CD4-positive, alpha-beta T cell treated with Interleukin-1 beta for 1 hour (primary cell): ENCODE measurements around the gene CTDSP1.

Experiments used
- DNase-seq, 2 donors: peaks; one replicate each; pipeline ENCODE4 v3.0.0-alpha.2; 2020 to 2022

CTDSP1 gene

GRCh38 chr2:218427741-218428140, 28.1 kb downstream of the CTDSP1 start:
- no peak for DNase-seq

DNA sequence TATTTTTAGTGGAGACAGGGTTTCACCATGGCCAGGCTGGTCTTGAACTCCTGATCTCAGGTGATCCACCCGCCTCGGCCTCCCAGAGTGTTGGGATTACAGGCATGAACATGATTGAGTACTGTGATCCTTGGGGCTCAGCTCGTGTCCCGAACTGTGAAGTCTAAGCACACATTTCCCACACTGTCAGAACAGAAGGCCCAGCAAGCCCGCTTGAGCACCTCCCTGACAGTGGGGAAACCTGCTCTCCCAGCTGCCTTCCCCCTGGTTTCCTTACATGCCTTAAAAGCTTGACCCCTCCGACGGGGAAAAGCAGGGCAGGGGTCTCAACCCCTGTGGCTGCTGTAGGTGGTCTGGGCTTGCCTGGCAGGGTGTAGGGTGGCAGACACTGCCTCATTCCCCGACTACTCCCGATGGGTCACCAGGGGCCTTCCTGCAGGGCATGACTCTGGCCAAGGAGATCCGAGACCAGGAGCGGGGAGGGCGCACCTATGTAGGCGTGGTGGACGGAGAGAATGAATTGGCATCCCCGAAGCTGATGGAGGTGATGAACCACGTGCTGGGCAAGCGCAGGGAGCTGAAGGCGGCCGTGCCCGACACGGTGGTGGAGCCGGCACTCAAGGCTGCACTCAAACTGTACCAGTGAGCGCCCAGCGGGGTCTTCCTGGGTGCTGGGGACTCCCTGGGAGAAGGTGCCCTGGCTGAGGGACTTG, 29.3 kb downstream of the CTDSP1 start:
- no peak for DNase-seq

GRCh38 chr2:218429911-218430692, 30.4 kb downstream of the CTDSP1 start:
- DNase-seq = no peak

DNA sequence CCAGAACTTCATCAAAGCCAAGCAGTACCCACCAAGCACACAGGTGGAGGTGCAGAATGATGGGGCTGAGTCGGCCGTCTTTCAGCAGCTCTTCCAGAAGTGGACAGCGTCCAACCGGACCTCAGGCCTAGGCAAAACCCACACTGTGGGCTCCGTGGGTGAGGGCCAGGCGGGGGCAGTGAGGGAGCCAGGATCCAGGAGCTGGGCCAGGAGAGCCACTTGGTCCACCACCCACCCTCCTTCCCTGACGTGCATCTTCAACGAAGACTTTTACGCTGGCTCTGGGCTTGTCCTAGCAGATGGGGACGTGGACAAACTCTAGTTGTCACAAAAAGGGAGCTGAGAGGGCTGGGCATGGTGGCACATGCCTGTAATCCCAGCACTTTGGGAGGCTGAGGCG, 31.1 kb downstream of the CTDSP1 start:
- no peak for DNase-seq

DNA sequence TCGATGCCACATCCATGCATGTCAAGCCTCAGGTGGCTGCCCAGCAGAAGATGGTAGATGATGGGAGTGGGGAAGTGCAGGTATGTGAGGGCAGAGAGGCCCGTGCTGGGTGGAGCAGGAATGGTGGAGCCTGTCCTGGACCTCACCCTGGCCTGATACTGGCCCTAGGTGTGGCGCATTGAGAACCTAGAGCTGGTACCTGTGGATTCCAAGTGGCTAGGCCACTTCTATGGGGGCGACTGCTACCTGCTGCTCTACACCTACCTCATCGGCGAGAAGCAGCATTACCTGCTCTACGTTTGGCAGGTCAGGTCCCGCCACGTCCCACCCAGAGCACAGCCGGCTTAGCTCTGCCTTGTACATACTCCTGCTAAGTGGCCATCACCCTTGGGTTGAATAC, 32.2 kb downstream of the CTDSP1 start:
- DNase-seq = no peak

GRCh38 chr2:218432676-218433365, 33.2 kb downstream of the CTDSP1 start:
- no peak for DNase-seq

DNA sequence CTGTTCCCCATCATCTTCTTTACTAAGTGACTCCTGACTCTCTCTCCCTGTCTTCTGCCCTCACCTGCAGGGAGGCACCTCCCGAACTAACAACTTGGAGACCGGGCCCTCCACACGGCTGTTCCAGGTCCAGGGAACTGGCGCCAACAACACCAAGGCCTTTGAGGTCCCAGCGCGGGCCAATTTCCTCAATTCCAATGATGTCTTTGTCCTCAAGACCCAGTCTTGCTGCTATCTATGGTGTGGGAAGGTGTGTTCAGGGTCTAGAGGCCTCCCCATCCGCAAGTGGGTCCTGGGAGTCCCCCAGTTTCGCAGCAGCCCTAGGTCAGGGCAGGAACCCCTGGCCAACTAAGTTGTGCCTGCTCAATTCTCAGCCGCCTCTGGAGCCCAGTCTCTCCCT, 34.8 kb downstream of the CTDSP1 start:
- DNase-seq = no peak

DNA sequence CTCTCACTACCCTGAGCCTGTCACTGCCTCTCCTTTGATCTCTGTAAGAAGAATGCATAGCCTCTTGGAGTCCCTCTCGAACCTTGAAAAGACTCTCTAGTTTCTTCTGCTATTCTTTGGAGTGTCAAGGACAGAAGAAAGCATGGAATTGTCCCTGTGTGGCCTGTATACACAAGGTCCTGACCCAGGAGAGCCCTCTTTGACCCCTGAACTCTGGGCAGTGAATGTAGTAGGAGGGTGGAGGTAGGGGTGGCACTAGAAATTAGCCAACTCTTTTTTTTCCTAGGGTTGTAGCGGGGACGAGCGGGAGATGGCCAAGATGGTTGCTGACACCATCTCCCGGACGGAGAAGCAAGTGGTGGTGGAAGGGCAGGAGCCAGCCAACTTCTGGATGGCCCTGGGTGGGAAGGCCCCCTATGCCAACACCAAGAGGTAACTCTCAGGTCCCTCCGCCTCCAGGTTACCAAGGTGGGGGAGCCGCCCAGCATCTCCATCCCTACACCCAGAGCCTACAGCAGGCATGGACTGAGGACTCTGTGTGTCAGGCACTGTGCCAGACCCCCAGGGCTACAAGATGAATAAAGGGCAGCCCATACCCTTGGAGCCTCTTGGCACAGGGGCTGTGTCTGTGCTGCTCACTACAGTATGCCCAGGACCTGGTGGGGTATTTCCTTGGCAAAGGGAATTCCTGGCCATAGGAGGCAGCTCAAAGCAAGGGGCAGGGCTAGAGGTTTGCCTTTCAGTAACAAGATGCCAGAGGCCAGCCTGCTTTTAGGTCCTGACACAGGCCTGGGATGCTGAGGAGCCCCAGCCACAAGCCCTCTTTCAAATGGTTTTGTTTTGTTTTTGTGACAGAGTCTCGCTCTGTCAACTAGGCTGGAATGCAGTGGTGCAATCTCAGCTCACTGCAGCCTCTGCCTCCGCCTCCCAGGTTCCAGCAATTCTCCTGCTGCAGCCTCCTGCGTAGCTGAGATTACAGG, 35.6 kb downstream of the CTDSP1 start:
- DNase-seq = no peak

DNA sequence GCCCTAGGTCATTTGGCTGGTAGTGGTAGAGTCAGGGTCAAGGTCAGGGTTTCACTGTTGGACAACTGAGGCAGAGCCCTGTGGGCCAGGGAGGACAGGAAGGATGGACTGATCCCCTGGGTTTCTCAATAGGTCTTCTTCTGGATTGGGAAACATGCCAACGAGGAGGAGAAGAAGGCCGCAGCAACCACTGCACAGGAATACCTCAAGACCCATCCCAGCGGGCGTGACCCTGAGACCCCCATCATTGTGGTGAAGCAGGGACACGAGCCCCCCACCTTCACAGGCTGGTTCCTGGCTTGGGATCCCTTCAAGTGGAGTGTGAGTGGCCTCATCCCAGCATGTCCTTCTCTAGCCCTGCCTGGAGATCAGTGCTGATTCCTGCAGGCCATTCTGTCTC, 37.3 kb downstream of the CTDSP1 start:
- no peak for DNase-seq

GRCh38 chr2:218437969-218438368, 38.3 kb downstream of the CTDSP1 start:
- no peak for DNase-seq

DNA sequence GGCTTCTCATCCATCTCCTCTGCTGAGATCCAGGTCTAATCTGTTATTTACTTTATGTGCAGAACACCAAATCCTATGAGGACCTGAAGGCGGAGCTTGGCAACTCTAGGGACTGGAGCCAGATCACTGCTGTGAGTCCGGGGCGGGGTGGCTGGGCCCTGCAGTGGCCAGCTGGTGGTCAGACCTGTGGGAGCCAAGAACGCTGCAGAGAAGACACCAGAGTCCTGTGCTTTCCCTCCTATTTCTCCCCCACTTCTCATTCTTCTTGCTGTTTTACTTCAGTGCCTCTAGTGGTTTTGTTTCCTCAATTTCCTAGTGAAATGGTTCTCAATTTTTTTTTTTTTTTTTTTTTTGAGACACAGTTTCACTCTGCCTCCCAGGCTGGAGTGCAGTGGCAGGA, 38.9 kb downstream of the CTDSP1 start:
- no peak for DNase-seq

DNA sequence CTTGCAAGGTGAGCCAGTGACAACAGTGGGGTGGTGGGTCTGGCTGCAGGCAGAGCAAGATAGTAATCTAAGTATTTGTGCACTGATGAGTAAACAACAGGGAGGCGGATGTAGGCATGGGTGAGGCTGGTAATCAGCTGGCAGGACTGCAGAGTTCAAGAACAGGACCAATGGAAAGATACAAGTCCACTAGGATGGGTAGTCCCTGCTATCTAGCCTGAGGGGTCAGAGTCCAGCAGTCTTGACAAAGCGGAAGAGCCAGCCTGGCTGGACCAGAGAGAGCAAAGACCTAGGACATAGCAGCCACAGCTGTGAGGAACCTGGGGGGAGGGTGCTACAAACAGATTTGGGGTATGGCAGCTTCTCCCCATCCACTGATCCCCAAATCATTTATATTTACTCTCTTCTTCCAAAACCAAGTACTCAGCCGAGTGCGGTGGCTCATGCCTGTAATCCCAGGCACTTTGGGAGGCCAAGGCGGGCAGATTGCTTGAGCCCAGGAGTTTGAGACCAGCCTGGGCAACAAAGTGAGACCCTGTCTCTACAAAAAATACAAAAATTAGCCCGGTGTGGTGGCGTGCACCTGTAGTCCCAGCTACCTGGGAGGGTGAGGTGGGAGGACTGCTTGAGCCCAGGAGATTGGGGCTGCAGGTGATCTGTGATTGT, 45.2 kb downstream of the CTDSP1 start:
- no peak for DNase-seq

GRCh38 chr2:218445602-218446001, 45.9 kb downstream of the CTDSP1 start:
- no peak for DNase-seq

DNA sequence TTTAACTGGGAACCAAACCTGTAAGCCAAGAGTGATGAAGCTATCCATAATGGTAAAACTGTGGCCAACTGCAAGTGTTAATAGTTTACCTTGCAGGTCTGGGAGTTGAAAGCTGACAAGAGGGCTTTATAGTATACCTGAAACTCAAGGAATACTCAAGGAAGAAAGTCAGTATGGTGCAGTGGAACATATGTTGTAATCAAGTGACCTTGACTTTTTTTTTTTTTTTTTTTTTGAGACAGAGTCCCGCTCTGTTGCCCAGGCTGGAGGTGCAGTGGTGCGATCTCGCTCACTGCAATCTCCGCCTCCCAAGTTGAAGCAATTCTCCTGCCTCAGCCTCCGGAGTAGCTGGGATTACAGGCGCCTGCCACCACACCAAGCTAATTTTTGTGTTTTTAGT, 46.9 kb downstream of the CTDSP1 start:
- DNase-seq = no peak

DNA sequence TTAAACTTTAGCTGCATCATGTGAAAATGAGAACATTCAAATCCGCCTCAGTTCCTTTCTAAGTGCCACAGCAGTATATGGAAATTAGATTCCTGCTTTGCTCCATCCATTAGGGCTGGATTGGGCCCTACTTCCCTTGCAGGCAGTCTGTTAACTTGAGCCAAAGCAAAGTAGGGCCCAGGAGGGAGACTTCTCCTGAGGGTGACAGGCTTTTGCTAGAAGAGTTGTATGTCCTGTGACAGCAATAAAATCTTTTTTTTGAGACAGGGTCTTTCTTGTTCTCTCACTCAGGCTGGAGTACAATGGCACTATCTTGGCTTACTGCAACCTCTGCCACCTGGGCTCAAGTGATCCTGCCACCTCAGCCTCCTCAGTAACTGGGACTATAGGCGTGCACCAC, 47.4 kb downstream of the CTDSP1 start:
- DNase-seq = no peak

GRCh38 chr2:218448934-218449333, 49.3 kb downstream of the CTDSP1 start:
- no peak for DNase-seq

GRCh38 chr2:218452079-218452478, 52.4 kb downstream of the CTDSP1 start:
- DNase-seq = no peak
